ENCODE measurements around the gene GRM1.

The GRM1 gene

DNA sequence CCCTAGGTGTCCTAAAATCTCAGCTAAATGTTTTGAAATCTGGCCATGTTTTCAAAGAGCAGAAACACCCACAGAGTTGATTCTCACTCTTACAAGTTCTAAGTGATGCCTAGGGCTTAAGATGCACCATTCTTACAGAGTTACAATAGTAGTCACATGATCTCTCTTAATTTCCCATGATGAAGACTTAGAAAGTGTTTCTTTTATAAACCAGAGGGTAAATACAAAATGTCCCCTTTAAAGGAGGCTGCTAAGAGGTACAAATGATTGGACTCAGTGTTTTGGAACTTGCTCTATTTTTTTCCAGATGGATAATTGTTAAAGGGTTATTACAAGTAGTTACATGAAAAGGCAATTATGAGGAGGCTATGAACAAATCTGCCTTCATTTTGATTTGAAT, 244.6 kb downstream of the GRM1 start:
- DNase-seq (ENCODE audit: low read depth): no peak
- H3K4me3 ChIP-seq (replicated peaks; ENCODE audit: low read depth, low read length): no peak overlapping the region
- TF ChIP-seq, protein P1, sequence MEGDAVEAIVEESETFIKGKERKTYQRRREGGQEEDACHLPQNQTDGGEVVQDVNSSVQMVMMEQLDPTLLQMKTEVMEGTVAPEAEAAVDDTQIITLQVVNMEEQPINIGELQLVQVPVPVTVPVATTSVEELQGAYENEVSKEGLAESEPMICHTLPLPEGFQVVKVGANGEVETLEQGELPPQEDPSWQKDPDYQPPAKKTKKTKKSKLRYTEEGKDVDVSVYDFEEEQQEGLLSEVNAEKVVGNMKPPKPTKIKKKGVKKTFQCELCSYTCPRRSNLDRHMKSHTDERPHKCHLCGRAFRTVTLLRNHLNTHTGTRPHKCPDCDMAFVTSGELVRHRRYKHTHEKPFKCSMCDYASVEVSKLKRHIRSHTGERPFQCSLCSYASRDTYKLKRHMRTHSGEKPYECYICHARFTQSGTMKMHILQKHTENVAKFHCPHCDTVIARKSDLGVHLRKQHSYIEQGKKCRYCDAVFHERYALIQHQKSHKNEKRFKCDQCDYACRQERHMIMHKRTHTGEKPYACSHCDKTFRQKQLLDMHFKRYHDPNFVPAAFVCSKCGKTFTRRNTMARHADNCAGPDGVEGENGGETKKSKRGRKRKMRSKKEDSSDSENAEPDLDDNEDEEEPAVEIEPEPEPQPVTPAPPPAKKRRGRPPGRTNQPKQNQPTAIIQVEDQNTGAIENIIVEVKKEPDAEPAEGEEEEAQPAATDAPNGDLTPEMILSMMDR (IDR thresholded peaks at IDR 0.05; ENCODE audit: low read length, missing control alignments): no peak

DNA sequence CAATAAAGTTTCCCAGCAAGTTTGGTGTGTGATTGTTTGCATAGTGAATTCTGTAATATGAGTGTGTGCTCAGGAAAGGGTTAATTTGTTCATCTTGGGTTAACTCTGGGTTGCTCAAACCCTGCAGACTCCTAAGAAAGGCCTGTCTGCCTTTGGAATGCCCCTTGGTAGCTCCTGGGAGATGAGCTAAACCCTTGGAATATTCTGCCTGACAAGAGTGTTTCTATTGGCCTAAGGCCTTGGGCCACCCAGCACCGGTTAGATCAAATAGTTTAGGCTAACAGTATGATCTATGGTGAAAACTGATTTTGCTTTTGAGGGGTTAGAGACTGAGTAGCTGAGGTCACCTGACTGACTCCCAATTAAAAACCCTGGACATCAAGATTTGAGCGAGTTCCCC, 248.3 kb downstream of the GRM1 start:
- TF ChIP-seq, protein P1 (IDR thresholded peaks at IDR 0.05; ENCODE audit: low read length, missing control alignments): no peak
- no peak overlapping the region for H3K4me3 ChIP-seq (replicated peaks; ENCODE audit: low read depth, low read length)
- DNase-seq (ENCODE audit: low read depth): no peak

DNA sequence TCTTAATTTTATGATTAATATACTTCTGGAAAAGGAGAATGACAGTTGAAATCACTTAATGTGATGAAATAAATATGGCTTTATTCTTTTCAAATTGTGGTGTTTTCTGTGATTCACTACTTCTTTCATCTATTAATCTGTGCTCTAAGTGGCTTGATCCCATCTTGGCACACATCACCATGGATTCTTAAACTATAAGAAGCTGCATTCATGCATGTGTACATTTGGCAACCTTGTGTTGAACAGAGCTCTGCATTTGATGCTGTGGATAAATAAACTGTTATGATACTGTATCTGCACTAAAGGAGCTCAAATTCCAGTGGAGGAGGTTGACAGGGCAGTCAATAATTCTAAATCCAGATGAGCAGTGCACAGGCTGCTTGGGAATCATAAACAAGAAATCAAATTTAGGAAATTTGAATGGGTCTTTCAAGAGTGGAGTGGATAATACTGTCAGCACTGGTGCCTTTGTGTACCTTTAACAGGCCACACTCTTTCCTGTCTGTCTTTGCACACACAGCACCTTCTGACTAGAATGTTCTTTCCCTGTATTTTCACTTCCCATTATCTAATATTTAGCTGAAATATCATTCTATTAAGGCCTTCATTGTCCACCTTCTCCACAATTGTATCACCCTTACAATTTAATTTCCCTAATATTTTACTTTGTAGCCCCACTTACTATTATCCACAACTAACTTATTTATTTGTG, 252.9 kb downstream of the GRM1 start:
- no peak overlapping the region for H3K4me3 ChIP-seq (replicated peaks; ENCODE audit: low read depth, low read length)
- TF ChIP-seq, protein P1 (IDR thresholded peaks at IDR 0.05; ENCODE audit: low read length, missing control alignments): no peak
- no peak for DNase-seq (ENCODE audit: low read depth)

DNA sequence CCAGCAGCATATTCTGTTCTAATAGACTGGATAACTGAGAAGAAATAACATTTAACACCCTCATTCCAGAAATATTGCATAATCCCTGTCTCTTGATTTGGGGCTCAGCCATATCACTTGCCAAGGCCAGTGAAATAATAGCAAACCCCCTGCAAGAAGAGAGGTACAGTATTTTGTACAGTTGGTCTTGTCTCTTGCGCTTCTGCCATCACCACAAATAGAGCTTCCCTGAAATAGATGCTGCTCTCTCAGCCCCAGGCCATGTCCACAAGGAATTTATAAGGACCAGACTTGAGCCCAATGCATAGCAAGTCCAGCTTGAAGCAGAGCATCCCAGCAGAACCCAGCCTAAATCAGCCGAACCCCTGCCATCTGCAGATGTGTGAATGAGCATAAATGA, 254.0 kb downstream of the GRM1 start:
- TF ChIP-seq, protein P1 (IDR thresholded peaks at IDR 0.05; ENCODE audit: low read length, missing control alignments): no peak
- DNase-seq (ENCODE audit: low read depth): no peak
- H3K4me3 ChIP-seq (replicated peaks; ENCODE audit: low read depth, low read length): no peak overlapping the region

DNA sequence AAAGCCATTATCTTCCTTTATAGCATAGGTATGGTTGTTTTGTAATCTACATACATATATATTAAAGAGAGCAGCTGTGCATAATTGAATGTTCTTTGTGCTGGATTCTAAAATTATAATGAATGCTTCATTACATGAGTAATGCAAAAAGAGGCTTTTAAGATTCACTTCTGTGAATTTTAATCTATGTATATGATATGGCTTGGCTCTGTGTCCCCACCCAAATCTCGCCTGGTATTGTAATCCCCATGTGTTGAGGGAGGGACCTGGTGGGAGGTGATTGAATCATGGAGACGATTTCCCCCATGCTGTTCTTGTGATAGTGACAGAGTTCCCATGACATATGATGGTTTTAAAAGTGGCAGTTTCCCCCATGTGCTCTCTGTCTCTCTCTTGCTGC, 255.4 kb downstream of the GRM1 start:
- TF ChIP-seq, protein P1 (IDR thresholded peaks at IDR 0.05; ENCODE audit: low read length, missing control alignments): no peak
- no peak for DNase-seq (ENCODE audit: low read depth)
- H3K4me3 ChIP-seq (replicated peaks; ENCODE audit: low read depth, low read length): no peak overlapping the region

DNA sequence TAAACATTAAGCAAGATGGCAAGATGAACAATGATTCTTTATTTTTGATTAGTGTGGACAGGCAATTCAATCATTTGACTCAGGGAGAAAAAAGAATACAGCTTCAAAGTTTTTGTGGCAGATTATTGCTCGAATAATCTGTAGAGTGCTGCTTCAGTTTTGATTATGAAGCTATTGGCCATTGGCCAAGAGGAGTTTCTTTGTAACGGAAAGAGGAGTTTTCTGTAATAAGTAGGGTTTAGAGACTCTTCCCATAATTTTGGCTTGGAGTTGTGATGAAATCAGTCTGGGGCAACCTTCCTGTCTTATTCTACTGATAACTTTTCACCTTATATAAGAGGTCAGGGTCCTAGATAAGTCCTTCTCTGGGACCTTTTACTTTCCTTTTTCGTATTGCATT, 258.1 kb downstream of the GRM1 start:
- peak; percentile 60 for DNase-seq (ENCODE audit: low read depth)
- H3K4me3 ChIP-seq (replicated peaks; ENCODE audit: low read depth, low read length): no peak overlapping the region
- TF ChIP-seq, protein P1 (IDR thresholded peaks at IDR 0.05; ENCODE audit: low read length, missing control alignments): no peak

All from fibroblast of pulmonary artery (primary cell).